H54 (cell line): ENCODE measurements around the gene YBEY.

Experiments used
- DNase-seq: peaks from one replicate; pipeline ENCODE4 v3.0.0; 2011; ENCODE audit warnings: low spot score, mixed read lengths; ENCODE audit not compliant: insufficient read length
- FAIRE-seq: peaks from 3 replicates; lab custom pipeline; 2011; peaks lifted over from hg19 to GRCh38; lab: Jason Lieb, UNC
- POLR2A ChIP-seq: IDR thresholded peaks from 2 replicates; pipeline ENCODE4 v1.6.1; 2011; ENCODE audit warnings: low read depth, mild to moderate bottlenecking, low read length

YBEY gene

DNA sequence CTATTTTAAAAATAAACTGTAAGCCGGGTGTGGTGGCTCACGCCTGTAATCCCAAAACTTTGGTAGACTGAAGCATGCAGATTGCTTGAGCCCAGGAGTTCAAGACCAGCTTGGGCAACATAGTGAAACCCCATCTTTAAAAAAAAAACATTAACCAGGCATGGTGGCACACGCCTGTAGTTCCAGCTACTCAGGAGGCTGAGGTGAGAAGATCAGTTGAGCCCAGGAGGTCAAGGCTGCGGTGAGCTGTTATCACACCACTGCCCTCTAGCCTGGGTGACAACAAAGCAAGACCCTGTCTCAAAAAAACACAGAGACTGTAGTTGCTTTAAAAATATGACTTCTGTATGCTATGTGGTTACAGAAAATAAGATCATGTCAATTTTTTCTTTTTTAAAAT lies 33.3 kb upstream of the YBEY start:
- no peak for TF ChIP-seq POLR2A
- FAIRE-seq: no peak

GRCh38 chr21:46253610-46254124 lies 32.5 kb upstream of the YBEY start:
- TF ChIP-seq POLR2A: no peak
- no peak for FAIRE-seq
- DNase-seq: no peak

More for the DNA sequence above, 33.3 kb upstream of the YBEY start:
- no peak for DNase-seq

DNA sequence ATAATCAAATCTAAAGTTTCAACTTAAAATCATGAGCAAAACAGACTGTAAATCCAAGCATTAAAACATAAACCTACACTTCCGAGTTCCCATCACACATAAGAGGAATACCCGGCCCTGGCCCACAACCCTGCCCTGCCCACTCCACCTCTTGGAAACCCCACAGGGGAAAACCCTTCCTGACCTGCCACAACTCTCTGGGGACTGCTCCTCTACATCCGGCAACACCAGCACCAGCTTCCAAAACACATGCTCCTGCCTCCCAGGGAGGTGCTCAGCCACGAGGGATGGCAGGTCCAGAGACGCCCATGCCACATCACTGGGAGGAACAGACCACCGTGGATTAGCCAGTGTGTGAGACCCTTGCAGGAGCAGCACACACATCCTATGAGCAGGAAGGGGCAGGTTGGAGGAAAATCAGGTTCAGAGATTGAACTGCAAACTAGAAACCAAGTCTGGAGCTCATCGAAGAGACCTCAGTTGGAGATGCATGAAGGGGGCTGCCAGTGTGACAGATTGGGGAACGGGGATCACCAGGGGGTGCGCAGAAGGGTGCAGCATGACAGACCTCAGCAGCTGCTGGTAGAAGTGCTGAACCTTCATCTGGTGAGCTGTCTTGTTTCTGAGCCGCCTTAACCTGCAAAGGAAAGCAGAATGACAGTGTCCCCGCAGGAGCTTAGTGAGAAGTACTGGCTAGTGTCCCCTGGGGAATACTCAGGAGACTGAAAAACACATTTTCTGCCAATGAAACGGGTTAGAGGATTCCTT lies 31.8 kb upstream of the YBEY start:
- no peak for TF ChIP-seq POLR2A
- FAIRE-seq (no peak), DNase-seq (no peak)

GRCh38 chr21:46255166-46255565 lies 31.0 kb upstream of the YBEY start:
- no peak for DNase-seq
- no peak for TF ChIP-seq POLR2A
- no peak for FAIRE-seq

- FAIRE-seq (no peak), DNase-seq (no peak)
- TF ChIP-seq POLR2A: no peak
These were observed 30.3 kb upstream of the YBEY start for GRCh38 chr21:46255758-46256337.

DNA sequence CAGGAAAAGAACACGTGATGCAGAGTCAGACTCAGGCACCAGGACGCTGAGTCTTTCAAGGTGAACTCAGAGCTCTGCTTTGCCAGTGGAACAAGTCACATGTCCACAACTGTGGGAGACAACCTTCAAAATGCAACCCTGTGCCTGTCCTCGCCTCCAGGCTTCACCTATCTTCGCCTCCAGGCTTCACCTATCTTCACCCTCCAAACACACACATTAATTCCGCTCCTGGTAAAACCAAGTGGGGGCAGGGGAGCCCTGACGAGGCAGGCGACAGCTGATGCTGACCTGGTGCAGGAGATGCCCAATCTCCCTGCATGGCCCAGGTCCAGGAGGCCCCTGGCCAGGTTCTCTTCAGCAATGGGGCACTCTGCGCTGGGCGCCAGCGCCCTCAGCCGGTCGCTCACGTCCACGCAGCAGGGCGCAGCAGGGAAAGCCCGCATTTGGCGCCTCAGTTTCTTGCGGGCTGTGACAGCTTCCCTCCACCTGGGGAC lies 29.6 kb upstream of the YBEY start:
- no peak for DNase-seq
- FAIRE-seq: no peak
- no peak for TF ChIP-seq POLR2A

- no peak for DNase-seq
- TF ChIP-seq POLR2A: no peak
- FAIRE-seq: no peak
These were observed 22.0 kb upstream of the YBEY start for GRCh38 chr21:46264046-46264689.

DNA sequence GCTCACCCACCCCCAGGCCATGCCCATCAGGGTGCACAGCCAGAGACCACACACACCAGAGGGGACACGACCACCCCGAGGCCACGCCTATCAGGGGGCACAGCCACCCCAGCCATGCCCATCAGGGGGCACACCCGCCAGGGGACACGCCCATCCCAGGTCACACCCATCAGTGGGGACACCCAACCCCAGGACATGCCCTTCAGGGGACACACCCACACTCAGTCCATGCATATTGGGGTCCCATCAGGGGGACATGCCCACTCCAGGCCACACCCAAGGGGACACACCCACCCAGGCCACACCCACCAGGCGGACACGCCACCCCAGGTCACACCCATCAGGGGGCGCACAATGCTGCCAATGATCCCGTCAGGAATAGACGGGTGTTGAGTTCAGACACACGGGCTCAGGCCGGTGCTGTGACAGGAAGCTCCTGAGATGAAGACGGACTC lies 21.4 kb upstream of the YBEY start:
- TF ChIP-seq POLR2A: no peak
- FAIRE-seq (no peak), DNase-seq (no peak)

DNA sequence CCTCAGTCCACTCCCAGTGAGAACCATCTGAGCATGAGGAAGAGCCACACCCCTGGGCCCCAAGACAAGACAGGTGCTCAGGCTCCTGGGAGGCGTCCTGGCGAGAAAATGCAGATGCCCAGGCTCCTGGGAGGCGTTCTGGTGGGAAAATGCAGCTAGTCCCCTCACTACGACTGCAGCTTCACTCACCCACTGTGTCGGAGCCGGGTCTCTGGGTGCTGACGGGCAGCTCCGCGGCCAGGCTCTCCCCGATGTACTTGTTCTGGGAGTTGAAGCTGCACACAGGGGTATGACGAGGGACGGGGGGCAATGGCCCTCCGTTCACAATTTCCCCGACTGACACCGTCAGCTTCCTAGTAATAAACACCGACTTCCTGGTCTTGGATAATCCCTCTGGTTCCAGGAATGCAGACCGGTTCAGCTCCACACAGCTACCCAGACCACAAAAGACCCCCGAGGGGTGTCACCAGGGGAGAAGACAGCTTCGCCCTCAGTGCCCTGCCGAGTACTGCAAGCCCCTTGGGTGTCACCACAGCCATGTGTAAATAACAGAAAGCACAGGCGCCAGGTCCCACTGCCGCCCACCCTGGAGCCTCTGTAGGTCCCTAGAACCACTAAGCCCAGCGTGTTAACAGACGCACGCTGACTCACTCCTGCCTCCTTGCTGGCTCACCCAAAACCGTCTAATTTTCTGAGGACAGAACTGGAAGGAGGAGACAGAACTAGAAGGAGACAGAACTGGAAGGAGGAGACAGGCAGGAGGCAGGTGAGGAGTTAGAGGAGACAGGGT lies 20.2 kb upstream of the YBEY start:
- no peak for TF ChIP-seq POLR2A
- FAIRE-seq (no peak), DNase-seq (no peak)

GRCh38 chr21:46266946-46267345 lies 19.2 kb upstream of the YBEY start:
- DNase-seq (no peak), FAIRE-seq (no peak)
- no peak for TF ChIP-seq POLR2A

- no peak for DNase-seq
- no peak for TF ChIP-seq POLR2A
- no peak for FAIRE-seq
These were observed 17.8 kb upstream of the YBEY start for GRCh38 chr21:46268371-46268770.

- FAIRE-seq (no peak), DNase-seq (no peak)
- no peak for TF ChIP-seq POLR2A
These were observed 16.7 kb upstream of the YBEY start for GRCh38 chr21:46269466-46269865.

DNA sequence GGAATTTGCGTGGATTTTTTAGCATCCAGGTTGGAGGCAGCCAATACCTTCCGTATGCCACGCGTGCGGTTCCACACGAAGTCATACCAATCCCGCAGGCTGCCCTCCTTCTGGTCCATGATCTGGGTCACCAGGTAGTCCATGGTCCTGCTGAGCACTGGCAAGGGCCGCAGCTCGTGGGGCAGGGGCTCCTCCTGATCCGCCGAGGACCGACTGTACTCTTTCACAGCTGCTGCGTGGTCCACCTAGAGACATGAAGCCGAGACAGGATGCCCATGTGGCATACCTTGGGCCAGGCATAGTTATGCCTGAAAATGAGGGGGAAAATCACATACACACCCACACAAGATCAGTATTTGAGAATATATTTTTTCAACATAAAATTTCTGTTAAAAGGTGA lies 12.8 kb upstream of the YBEY start:
- no peak for DNase-seq
- TF ChIP-seq POLR2A: no peak
- FAIRE-seq: no peak
